Activated B cell treated with CpG ODN at 0.5 μM for 24 hours (primary cell): ENCODE measurements around the gene OR5B2. TPM values are rescaled to one million over a fixed set of nuclear protein-coding genes. Genes with fewer than 3 reads are reported as not detected.

ENCODE experiments used
- ATAC-seq: fragments of 200-7000 bp; cut with Tn5 transposase; one replicate; pipeline ENCODE4 v1.10.0; 2021; ENCODE audit warnings: low read depth, mild to moderate bottlenecking, moderate library complexity
- CTCF ChIA-PET: fragments of 350-600 bp; sonication (Branson Sonifier 250); formaldehyde crosslinking; loops from one replicate; lab custom pipeline; 2021; ENCODE audit warnings: antibody characterized with exemption; lab: Charles Lee
- POLR2A ChIA-PET: fragments of 350-600 bp; sonication (Branson Sonifier 250); formaldehyde crosslinking; loops from one replicate; lab custom pipeline; 2021; ENCODE audit warnings: antibody characterized with exemption; lab: Charles Lee
- DNase-seq: peaks from one replicate; pipeline ENCODE4 v3.0.0; 2022
- H3K27ac Mint-ChIP-seq: one replicate; pipeline ENCODE4 v1.8.0; 2020; ENCODE audit warnings: mixed read lengths
- H3K27me3 Mint-ChIP-seq: one replicate; pipeline ENCODE4 v1.8.0; 2021; ENCODE audit warnings: mixed read lengths
- H3K36me3 Mint-ChIP-seq: one replicate; pipeline ENCODE4 v1.8.0; 2021; ENCODE audit warnings: low read depth, mixed read lengths
- H3K4me1 Mint-ChIP-seq: one replicate; pipeline ENCODE4 v1.8.0; 2021; ENCODE audit warnings: mixed read lengths
- H3K4me3 Mint-ChIP-seq: one replicate; pipeline ENCODE4 v1.8.0; 2020; ENCODE audit warnings: mild to moderate bottlenecking, mixed read lengths
- H3K9me3 Mint-ChIP-seq: one replicate; pipeline ENCODE4 v1.8.0; 2020; ENCODE audit warnings: mixed read lengths
- intact Hi-C: fragments of 100-400 bp; cut with micrococcal nuclease; formaldehyde crosslinking; loops from one replicate; pipeline ENCODE4 v1.15.1; 2024
- total RNA-seq: library from RNA; stranded (reverse); gene quantifications from 2 replicates; pipeline ENCODE4 v1.2.3, GENCODE V29; 2022
- TF ChIP-seq, protein P1 (sequence below): fragments of 200-600 bp; IDR thresholded peaks from one replicate; pipeline ENCODE4 v1.8.0; 2022; ENCODE audit warnings: antibody characterized with exemption, mild to moderate bottlenecking

Gene OR5B2
- total RNA-seq, 1 donor from 2014 or later = not detected

DNA sequence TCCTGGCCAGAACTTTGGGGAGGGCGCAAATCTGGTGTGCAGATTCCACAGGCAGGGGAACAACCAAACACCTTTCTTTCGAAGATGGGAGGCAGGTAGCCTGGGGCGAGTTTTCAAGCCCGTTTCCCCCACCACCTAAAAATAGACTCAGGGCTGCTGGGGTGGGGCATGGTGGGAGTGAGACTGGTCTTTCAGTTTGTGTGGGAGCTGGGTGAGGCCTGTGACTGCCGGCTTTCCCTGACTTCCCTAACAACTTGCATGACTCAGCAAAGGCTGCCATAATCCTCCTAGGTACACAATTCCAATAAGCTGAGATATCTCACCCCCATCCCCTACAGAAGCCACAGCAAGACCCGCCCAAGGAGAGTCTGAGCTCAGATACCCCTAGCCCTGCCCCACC, 18.4 kb upstream of the OR5B2 start:
- peaks cover 15% of the 10 kb centered on the region for H3K27me3 Mint-ChIP-seq
- DNase-seq (no peak), ATAC-seq (no peak)
- H3K4me3 Mint-ChIP-seq = no peak overlapping the region
- ChIA-PET POLR2A (no interaction called here), CTCF (no interaction called here)
- TF ChIP-seq, protein P1, sequence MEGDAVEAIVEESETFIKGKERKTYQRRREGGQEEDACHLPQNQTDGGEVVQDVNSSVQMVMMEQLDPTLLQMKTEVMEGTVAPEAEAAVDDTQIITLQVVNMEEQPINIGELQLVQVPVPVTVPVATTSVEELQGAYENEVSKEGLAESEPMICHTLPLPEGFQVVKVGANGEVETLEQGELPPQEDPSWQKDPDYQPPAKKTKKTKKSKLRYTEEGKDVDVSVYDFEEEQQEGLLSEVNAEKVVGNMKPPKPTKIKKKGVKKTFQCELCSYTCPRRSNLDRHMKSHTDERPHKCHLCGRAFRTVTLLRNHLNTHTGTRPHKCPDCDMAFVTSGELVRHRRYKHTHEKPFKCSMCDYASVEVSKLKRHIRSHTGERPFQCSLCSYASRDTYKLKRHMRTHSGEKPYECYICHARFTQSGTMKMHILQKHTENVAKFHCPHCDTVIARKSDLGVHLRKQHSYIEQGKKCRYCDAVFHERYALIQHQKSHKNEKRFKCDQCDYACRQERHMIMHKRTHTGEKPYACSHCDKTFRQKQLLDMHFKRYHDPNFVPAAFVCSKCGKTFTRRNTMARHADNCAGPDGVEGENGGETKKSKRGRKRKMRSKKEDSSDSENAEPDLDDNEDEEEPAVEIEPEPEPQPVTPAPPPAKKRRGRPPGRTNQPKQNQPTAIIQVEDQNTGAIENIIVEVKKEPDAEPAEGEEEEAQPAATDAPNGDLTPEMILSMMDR = no peak
- H3K4me1 Mint-ChIP-seq = no peaks in the 10 kb centered on the region
- H3K9me3 Mint-ChIP-seq = no peaks in the 10 kb centered on the region
- H3K36me3 Mint-ChIP-seq = no peaks in the 10 kb centered on the region
- intact Hi-C loops = no loop called here
- H3K27ac Mint-ChIP-seq = no peak overlapping the region

DNA sequence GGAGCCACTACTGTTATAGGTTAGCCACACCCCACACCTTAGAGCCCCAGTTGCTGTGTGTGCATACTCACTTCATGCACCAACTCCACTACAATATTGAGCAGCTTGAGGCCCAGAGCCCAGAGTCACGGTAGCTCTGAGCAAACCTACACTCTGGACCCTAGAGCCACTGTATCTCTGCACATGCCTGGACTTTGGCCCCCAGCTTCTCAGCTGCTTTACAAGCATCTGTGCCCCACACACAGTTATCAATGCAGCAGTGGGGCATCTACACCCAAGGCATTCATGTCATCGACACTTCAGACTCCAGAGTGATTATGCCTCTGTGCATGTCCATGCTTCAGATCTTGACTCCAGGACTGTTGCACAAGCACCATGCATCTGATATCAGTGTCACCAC, 16.4 kb upstream of the OR5B2 start:
- ChIA-PET POLR2A (no interaction called here), CTCF (interaction anchor here (0.6 kb wide), 1 partner anchor 126 kb away, joined by 3 read pairs; no protein-coding TSS in a partner anchor)
- Mint-ChIP-seq H3K4me3 (no peak overlapping the region), H3K27me3 (peaks cover 15% of the 10 kb centered on the region), H3K36me3 (no peaks in the 10 kb centered on the region), H3K9me3 (no peaks in the 10 kb centered on the region), H3K27ac (no peak overlapping the region), H3K4me1 (no peaks in the 10 kb centered on the region)
- TF ChIP-seq, protein P1 = no peak
- intact Hi-C loops = no loop called here
- ATAC-seq (no peak), DNase-seq (no peak)

DNA sequence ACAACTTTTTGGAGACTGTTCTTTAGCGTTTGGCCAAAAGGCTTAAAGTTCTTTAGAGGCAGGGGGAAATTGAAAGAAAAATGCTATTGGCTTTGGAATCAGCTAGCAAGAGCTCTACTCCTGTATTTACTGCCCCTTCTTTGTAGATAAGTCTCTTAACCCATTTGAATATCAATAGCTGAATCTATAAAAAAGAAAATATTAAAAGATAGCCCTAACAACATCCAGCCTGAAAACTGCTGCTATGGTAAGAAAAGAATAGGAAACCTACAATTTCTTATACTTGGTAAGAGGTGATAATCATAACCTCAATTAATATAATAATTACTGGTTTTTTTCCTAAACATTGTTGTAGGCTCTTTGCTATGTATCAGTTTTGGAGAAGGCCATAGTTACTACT, 14.2 kb upstream of the OR5B2 start, which contains the start of gene OR5B12:
OR5B12 (minus strand) TSS at position 101 of the 400 bp plus-strand sequence. CDS start 2,085 bp downstream, outside the sequence.
- intact Hi-C loops = no loop called here
- Mint-ChIP-seq H3K27ac (no peak within 1 kb of the TSS), H3K36me3 (no peaks in the 10 kb centered on the region), H3K9me3 (peaks cover 2% of the 10 kb centered on the region), H3K4me1 (no peaks in the 10 kb centered on the region), H3K4me3 (no peak within 1 kb of the TSS), H3K27me3 (peaks cover 12% of the 10 kb centered on the region)
- ChIA-PET POLR2A (no interaction called here), CTCF (no interaction called here)
- ATAC-seq = no peak
- no peak for DNase-seq
- TF ChIP-seq, protein P1 = no peak

DNA sequence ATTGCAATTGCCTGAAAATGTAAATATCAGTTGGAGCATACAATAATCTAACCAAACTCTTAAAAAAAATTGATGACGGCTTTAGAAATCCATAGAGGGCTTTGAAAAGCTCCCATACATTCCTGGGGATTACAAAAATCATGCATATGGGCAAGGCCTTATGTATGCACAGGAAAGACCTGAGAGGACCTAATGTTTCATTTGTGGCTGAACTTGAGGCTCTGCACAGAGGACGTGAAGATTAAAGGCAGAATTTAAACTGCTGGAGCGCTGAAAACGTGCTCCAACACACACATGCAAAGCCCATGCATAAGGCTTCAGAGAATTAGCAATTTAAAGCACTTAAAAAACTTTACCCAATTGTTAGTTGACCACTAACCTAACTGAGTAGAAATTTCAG, 10.6 kb upstream of the OR5B2 start:
- H3K27me3 Mint-ChIP-seq = peaks cover 4% of the 10 kb centered on the region
- no peak for ATAC-seq
- no peaks in the 10 kb centered on the region for H3K4me1 Mint-ChIP-seq
- H3K36me3 Mint-ChIP-seq = no peaks in the 10 kb centered on the region
- TF ChIP-seq, protein P1 = no peak
- CTCF ChIA-PET = no interaction called here
- peaks cover 5% of the 10 kb centered on the region for H3K9me3 Mint-ChIP-seq
- POLR2A ChIA-PET = no interaction called here
- intact Hi-C loops = no loop called here
- no peak overlapping the region for H3K4me3 Mint-ChIP-seq
- no peak overlapping the region for H3K27ac Mint-ChIP-seq
- DNase-seq = no peak

DNA sequence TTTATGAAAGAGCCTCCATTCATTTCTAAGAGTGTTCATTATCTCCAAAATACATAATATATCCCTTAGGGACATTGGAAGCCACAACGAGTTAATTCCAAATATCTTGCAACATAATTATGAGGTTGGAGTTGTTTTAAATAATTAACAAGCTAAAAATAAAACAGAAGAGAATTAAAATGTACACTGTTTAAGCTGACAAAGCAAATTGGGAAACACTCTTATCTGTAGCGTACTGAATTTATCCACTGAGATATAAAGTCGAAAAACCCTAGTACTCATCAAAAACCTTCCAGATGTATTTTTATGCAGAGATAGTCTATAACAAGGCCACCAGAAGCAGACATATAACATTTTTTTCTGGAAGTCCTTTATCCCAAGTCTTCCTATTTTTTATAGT, 6.3 kb upstream of the OR5B2 start:
- Mint-ChIP-seq H3K36me3 (no peaks in the 10 kb centered on the region), H3K9me3 (peaks cover 8% of the 10 kb centered on the region), H3K27me3 (peaks cover 8% of the 10 kb centered on the region), H3K4me1 (no peaks in the 10 kb centered on the region), H3K4me3 (no peak overlapping the region), H3K27ac (no peak overlapping the region)
- TF ChIP-seq, protein P1 = no peak
- ChIA-PET CTCF (no interaction called here), POLR2A (no interaction called here)
- intact Hi-C loops = no loop called here
- ATAC-seq (no peak), DNase-seq (no peak)
